Ishikawa (cell line): Measurements from ENCODE around the gene ESR1.

Source experiments
- CEBPB ChIP-seq: IDR thresholded peaks from 2 replicates; pipeline ENCODE4 v1.6.1; 2012
- CREB1 ChIP-seq: IDR thresholded peaks from 2 replicates; pipeline ENCODE4 v1.6.1; 2012; ENCODE audit warnings: low read depth
- EP300 ChIP-seq: IDR thresholded peaks from 2 replicates; pipeline ENCODE4 v1.6.1; 2012; ENCODE audit warnings: borderline replicate concordance
- NFIC ChIP-seq: IDR thresholded peaks from 2 replicates; pipeline ENCODE4 v1.6.1; 2012
- RAD21 ChIP-seq: IDR thresholded peaks from 2 replicates; pipeline ENCODE4 v1.6.1; 2012; ENCODE audit warnings: low read depth
- TAF1 ChIP-seq: IDR thresholded peaks from 2 replicates; pipeline ENCODE4 v1.6.1; 2012; ENCODE audit warnings: low read depth, mild to moderate bottlenecking
- TCF12 ChIP-seq: IDR thresholded peaks from 2 replicates; pipeline ENCODE4 v1.6.1; 2012; ENCODE audit warnings: low read depth
- TEAD4 ChIP-seq: IDR thresholded peaks from 2 replicates; pipeline ENCODE4 v1.6.1; 2012
- YY1 ChIP-seq: IDR thresholded peaks from 2 replicates; pipeline ENCODE4 v1.6.1; 2012; ENCODE audit warnings: low read depth
- ZBTB7A ChIP-seq: IDR thresholded peaks from 2 replicates; pipeline ENCODE4 v1.6.1; 2012; ENCODE audit warnings: low read depth
- TF ChIP-seq, protein P1 (sequence below): IDR thresholded peaks from 2 replicates; pipeline ENCODE4 v1.6.1; 2012
- TF ChIP-seq, protein P2 (sequence below): IDR thresholded peaks from 2 replicates; pipeline ENCODE4 v1.6.1; 2012
- TF ChIP-seq, protein P3 (sequence below): IDR thresholded peaks from 2 replicates; pipeline ENCODE4 v1.6.1; 2012; ENCODE audit warnings: low read depth, mild to moderate bottlenecking

DNA sequence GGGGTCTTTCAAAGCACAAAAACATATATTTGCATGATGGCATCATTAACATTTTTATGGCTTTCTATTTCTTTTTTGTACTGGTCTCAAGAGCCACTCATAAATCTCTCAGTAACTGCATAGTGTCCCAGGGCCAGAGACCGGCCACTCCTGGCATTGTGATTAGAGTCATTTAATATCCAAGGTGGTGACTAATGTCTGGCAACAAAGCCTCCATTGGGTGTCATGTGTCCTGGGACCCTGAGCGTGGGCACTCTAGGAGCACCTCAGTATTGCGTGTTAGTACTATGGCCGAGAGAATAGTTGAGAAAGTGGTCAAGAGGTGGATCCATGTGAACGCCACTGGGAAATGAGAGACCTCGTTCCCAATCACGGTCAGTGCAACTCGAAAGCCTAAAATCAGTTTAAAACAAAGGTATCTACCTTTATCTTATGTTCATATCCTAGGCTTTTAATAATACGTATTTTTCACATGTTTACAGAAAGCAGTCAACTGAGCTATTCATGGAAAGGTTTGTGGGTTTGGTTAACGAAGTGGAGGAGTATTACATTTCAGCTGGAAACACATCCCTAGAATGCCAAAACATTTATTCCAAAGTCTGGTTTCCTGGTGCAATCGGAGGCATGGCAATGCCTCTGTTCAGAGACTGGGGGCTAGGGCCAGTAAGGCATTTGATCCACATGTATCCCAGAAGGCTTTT is 2.7 kb upstream of the ESR1 start:
- TF ChIP-seq TCF12 (peak; percentile 98), CEBPB (peak; percentile 60; the same call in 1 of the 2 replicates), TAF1 (0 out of 2 replicates have a peak, but pooled peaks have one; percentile 6), EP300 (peak; percentile 99), NFIC (peak; percentile 95), RAD21 (no peak), ZBTB7A (0 out of 2 replicates have a peak, but pooled peaks have one; percentile 19), YY1 (peak; percentile 21; the same call in 1 of the 2 replicates), CREB1 (no peak), TEAD4 (peak; percentile 87)
- TF ChIP-seq, protein P1, sequence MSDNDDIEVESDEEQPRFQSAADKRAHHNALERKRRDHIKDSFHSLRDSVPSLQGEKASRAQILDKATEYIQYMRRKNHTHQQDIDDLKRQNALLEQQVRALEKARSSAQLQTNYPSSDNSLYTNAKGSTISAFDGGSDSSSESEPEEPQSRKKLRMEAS, result no peak
- TF ChIP-seq, protein P2, sequence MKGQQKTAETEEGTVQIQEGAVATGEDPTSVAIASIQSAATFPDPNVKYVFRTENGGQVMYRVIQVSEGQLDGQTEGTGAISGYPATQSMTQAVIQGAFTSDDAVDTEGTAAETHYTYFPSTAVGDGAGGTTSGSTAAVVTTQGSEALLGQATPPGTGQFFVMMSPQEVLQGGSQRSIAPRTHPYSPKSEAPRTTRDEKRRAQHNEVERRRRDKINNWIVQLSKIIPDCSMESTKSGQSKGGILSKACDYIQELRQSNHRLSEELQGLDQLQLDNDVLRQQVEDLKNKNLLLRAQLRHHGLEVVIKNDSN, result peak; percentile 57
- TF ChIP-seq, protein P3, sequence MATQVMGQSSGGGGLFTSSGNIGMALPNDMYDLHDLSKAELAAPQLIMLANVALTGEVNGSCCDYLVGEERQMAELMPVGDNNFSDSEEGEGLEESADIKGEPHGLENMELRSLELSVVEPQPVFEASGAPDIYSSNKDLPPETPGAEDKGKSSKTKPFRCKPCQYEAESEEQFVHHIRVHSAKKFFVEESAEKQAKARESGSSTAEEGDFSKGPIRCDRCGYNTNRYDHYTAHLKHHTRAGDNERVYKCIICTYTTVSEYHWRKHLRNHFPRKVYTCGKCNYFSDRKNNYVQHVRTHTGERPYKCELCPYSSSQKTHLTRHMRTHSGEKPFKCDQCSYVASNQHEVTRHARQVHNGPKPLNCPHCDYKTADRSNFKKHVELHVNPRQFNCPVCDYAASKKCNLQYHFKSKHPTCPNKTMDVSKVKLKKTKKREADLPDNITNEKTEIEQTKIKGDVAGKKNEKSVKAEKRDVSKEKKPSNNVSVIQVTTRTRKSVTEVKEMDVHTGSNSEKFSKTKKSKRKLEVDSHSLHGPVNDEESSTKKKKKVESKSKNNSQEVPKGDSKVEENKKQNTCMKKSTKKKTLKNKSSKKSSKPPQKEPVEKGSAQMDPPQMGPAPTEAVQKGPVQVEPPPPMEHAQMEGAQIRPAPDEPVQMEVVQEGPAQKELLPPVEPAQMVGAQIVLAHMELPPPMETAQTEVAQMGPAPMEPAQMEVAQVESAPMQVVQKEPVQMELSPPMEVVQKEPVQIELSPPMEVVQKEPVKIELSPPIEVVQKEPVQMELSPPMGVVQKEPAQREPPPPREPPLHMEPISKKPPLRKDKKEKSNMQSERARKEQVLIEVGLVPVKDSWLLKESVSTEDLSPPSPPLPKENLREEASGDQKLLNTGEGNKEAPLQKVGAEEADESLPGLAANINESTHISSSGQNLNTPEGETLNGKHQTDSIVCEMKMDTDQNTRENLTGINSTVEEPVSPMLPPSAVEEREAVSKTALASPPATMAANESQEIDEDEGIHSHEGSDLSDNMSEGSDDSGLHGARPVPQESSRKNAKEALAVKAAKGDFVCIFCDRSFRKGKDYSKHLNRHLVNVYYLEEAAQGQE, result no peak
